ENCODE results near the gene SMCHD1. TPM values are rescaled to one million over a fixed set of nuclear protein-coding genes. Genes with fewer than 3 reads are reported as not detected.

SMCHD1 gene
- total and polyA plus RNA-seq, 2 donors (not counting 1 experiment from before 2014, with no cell fraction given): 54.2 to 380 TPM

Small RNA genes within 50 kb of the gene (small RNA-seq; reads per million reads assigned to genes)
- gene RF00019 (ENCODE audit: insufficient read length, low read depth, low replicate concordance) (not detected), gene RNU6-340P (ENCODE audit: insufficient read length, low read depth, low replicate concordance) (not detected)

Other genes starting within 250 kb of the SMCHD1 start
- 23.9 and 31.6 TPM in 2 replicates for gene METTL4, start 84.2 kb upstream of the SMCHD1 start, total RNA-seq
- gene METTL4, start 84.2 kb upstream of the SMCHD1 start, polyA plus RNA-seq: 12.4 and 12.9 TPM in 2 replicates
- 3.7 and 3.9 TPM in 2 replicates for gene NDC80, start 84.2 kb upstream of the SMCHD1 start, total RNA-seq
- gene NDC80, start 84.2 kb upstream of the SMCHD1 start, polyA plus RNA-seq: 1.3 and 1.7 TPM in 2 replicates
- gene EMILIN2, start 191.3 kb downstream of the SMCHD1 start, total RNA-seq: 48.2 and 52.7 TPM in 2 replicates
- gene EMILIN2, start 191.3 kb downstream of the SMCHD1 start, polyA plus RNA-seq: 1.8 and 2.5 TPM in 2 replicates